RPMI8226 (cell line): ENCODE data around the gene S100A13.
"Not testable (repeated sequence)": the region's sequence is repeated elsewhere in the genome, so short reads cannot be mapped to it uniquely, and the experiment has no call there.

Experiments
- DNase-seq: peaks from one replicate; pipeline ENCODE4 v3.0.0-alpha.2; 2015

Gene S100A13

GRCh38 chr1:153626904-153627714 lies at the start of gene S100A13:
Gene S100A13, minus strand, starts transcription at chr1:153627505. Its CDS starts 1,033 bp downstream, at chr1:153626472.
- DNase-seq, result peak; percentile 18

- no peak for DNase-seq
These were observed 46.2 kb upstream of the S100A13 start for GRCh38 chr1:153673511-153673910.

GRCh38 chr1:153671628-153672353 lies 44.5 kb upstream of the S100A13 start:
- peak; percentile 60 for DNase-seq

GRCh38 chr1:153670859-153671627 lies 43.7 kb upstream of the S100A13 start, which contains the start of gene ILF2:
Gene ILF2, minus strand, starts transcription at chr1:153670993. Its CDS starts 71 bp downstream, at chr1:153670922.
- DNase-seq, result peak; percentile 99

GRCh38 chr1:153670257-153670858 lies 43.1 kb upstream of the S100A13 start:
- no peak for DNase-seq

- no peak for DNase-seq
These were observed 42.3 kb upstream of the S100A13 start for GRCh38 chr1:153669606-153670005.

- DNase-seq, result not testable (repeated sequence)
These were observed 41.4 kb upstream of the S100A13 start for GRCh38 chr1:153668672-153669071.

- DNase-seq, result no peak
These were observed 40.1 kb upstream of the S100A13 start for GRCh38 chr1:153667439-153667838.

- DNase-seq, result no peak
These were observed 35.9 kb upstream of the S100A13 start for GRCh38 chr1:153663211-153663610.

- DNase-seq, result no peak
These were observed 35.0 kb upstream of the S100A13 start for GRCh38 chr1:153662269-153662668.

- no peak for DNase-seq
These were observed 33.9 kb upstream of the S100A13 start for GRCh38 chr1:153661111-153661708.

GRCh38 chr1:153659656-153660055 lies 32.4 kb upstream of the S100A13 start:
- DNase-seq, result no peak

GRCh38 chr1:153659175-153659534 lies 31.9 kb upstream of the S100A13 start:
- no peak for DNase-seq

- peak; percentile 97 for DNase-seq
These were observed 31.3 kb upstream of the S100A13 start, which contains the start of gene SNAPIN for GRCh38 chr1:153658400-153659174. Gene SNAPIN, plus strand, starts transcription at chr1:153658703. Its CDS starts 41 bp downstream, at chr1:153658744.

- no peak for DNase-seq
These were observed 28.0 kb upstream of the S100A13 start for GRCh38 chr1:153655333-153655732.

- no peak for DNase-seq
These were observed 25.6 kb upstream of the S100A13 start for GRCh38 chr1:153652805-153653500.

- peak; percentile 84 for DNase-seq
These were observed 24.5 kb upstream of the S100A13 start for GRCh38 chr1:153651771-153652170.

GRCh38 chr1:153649863-153650235 lies 22.5 kb upstream of the S100A13 start:
- peak; percentile 86 for DNase-seq

GRCh38 chr1:153649137-153649862 lies 22.0 kb upstream of the S100A13 start:
- DNase-seq, result peak; percentile 69

GRCh38 chr1:153648000-153648643 lies 20.8 kb upstream of the S100A13 start:
- DNase-seq, result no peak
